Upper lobe of right lung (tissue), 1 donor: Measurements from ENCODE around the gene PDE7B. TPM values are rescaled to one million over a fixed set of nuclear protein-coding genes. Genes with fewer than 3 reads are reported as not detected.

ENCODE experiments used
- ATAC-seq: fragments of 200-7000 bp; cut with Tn5 transposase; one replicate; pipeline ENCODE4 v1.9.1; 2020; ENCODE audit warnings: mild to moderate bottlenecking, moderate library complexity
- DNase-seq: peaks from one replicate; pipeline ENCODE4 v3.0.0-alpha.2; 2020
- H3K27ac ChIP-seq: fragments of 200-600 bp; one replicate; pipeline ENCODE4 v1.8.0; 2022
- H3K27me3 ChIP-seq: fragments of 200-600 bp; one replicate; pipeline ENCODE4 v1.8.0; 2022; ENCODE audit warnings: mild to moderate bottlenecking
- H3K36me3 ChIP-seq: fragments of 200-600 bp; one replicate; pipeline ENCODE4 v1.8.0; 2022
- H3K4me1 ChIP-seq: fragments of 200-600 bp; one replicate; pipeline ENCODE4 v1.8.0; 2022
- H3K4me3 ChIP-seq: fragments of 200-600 bp; one replicate; pipeline ENCODE4 v1.8.0; 2022; ENCODE audit warnings: mild to moderate bottlenecking
- H3K9me3 ChIP-seq: fragments of 200-600 bp; one replicate; pipeline ENCODE4 v1.8.0; 2022
- CTCF ChIP-seq: fragments of 200-600 bp; IDR thresholded peaks from one replicate; pipeline ENCODE4 v1.8.0; 2022; ENCODE audit warnings: antibody characterized with exemption
- intact Hi-C: fragments of 100-400 bp; cut with DNase I; formaldehyde crosslinking; loops from one replicate; pipeline ENCODE4 v1.11.0; 2022
- total RNA-seq: library from RNA; stranded (reverse); fragmentation: NEBNext Ultra II Directional; extraction: Animal tissue kit (Norgen Biotek cat#: 25700); gene quantifications from one replicate; pipeline ENCODE4 v1.2.1, GENCODE V29; 2021
- donor health status: DM: no; HTN: yes; CAD: no; lungs with severe emphysema.

The PDE7B gene
- total RNA-seq, 1 donor from 2014 or later: 4.2 TPM

- H3K27ac ChIP-seq: no peak overlapping the region
- DNase-seq (no peak), ATAC-seq (no peak)
- H3K36me3 ChIP-seq: no peaks in the 10 kb centered on the region
- no peak overlapping the region for H3K4me3 ChIP-seq
- intact Hi-C loops: no loop called here
- no peak for TF ChIP-seq CTCF
- H3K27me3 ChIP-seq: no peaks in the 10 kb centered on the region
- no peaks in the 10 kb centered on the region for H3K9me3 ChIP-seq
- no peaks in the 10 kb centered on the region for H3K4me1 ChIP-seq
These were observed 169.2 kb downstream of the PDE7B start for GRCh38 chr6:136020691-136021090.

- no peaks in the 10 kb centered on the region for H3K27me3 ChIP-seq
- no peak for TF ChIP-seq CTCF
- no peak overlapping the region for H3K4me3 ChIP-seq
- H3K36me3 ChIP-seq: no peaks in the 10 kb centered on the region
- H3K4me1 ChIP-seq: no peaks in the 10 kb centered on the region
- no peak for DNase-seq
- no peaks in the 10 kb centered on the region for H3K9me3 ChIP-seq
- no peak overlapping the region for H3K27ac ChIP-seq
- intact Hi-C loops: no loop called here
- no peak for ATAC-seq
These were observed 170.8 kb downstream of the PDE7B start for GRCh38 chr6:136022224-136022874.

- DNase-seq: no peak
- Histone ChIP-seq H3K27me3 (no peaks in the 10 kb centered on the region), H3K36me3 (no peaks in the 10 kb centered on the region), H3K9me3 (no peaks in the 10 kb centered on the region), H3K4me1 (no peaks in the 10 kb centered on the region), H3K27ac (no peak overlapping the region), H3K4me3 (no peak overlapping the region)
- ATAC-seq: no peak
- no peak for TF ChIP-seq CTCF
- intact Hi-C loops: no loop called here
These were observed 173.2 kb downstream of the PDE7B start for GRCh38 chr6:136024711-136025110.

- no peaks in the 10 kb centered on the region for H3K9me3 ChIP-seq
- H3K27ac ChIP-seq: no peak overlapping the region
- intact Hi-C loops: no loop called here
- no peaks in the 10 kb centered on the region for H3K27me3 ChIP-seq
- no peak overlapping the region for H3K4me3 ChIP-seq
- no peaks in the 10 kb centered on the region for H3K36me3 ChIP-seq
- ATAC-seq (no peak), DNase-seq (no peak)
- TF ChIP-seq CTCF: no peak
- no peaks in the 10 kb centered on the region for H3K4me1 ChIP-seq
These were observed 174.2 kb downstream of the PDE7B start for GRCh38 chr6:136025736-136026135.

GRCh38 chr6:136030131-136030530, 178.6 kb downstream of the PDE7B start:
- ATAC-seq (no peak), DNase-seq (no peak)
- H3K27ac ChIP-seq: no peak overlapping the region
- intact Hi-C loops: no loop called here
- no peaks in the 10 kb centered on the region for H3K4me1 ChIP-seq
- H3K4me3 ChIP-seq: no peak overlapping the region
- no peak for TF ChIP-seq CTCF
- H3K36me3 ChIP-seq: no peaks in the 10 kb centered on the region
- no peaks in the 10 kb centered on the region for H3K9me3 ChIP-seq
- no peaks in the 10 kb centered on the region for H3K27me3 ChIP-seq

GRCh38 chr6:136031982-136032381, 180.5 kb downstream of the PDE7B start:
- H3K9me3 ChIP-seq: no peaks in the 10 kb centered on the region
- no peak for DNase-seq
- H3K27me3 ChIP-seq: no peaks in the 10 kb centered on the region
- peak; percentile 51 for TF ChIP-seq CTCF
- ATAC-seq: peak; percentile 39
- H3K36me3 ChIP-seq: no peaks in the 10 kb centered on the region
- H3K4me3 ChIP-seq: no peak overlapping the region
- peaks cover 12% of the 10 kb centered on the region for H3K4me1 ChIP-seq
- no peak overlapping the region for H3K27ac ChIP-seq
- intact Hi-C loops: no loop called here
